ENCODE measurements around the gene APBA1. TPM values are rescaled to one million over a fixed set of nuclear protein-coding genes. Genes with fewer than 3 reads are reported as not detected.

The APBA1 gene
- total RNA-seq, 1 donor from 2014 or later = 8.7 TPM

DNA sequence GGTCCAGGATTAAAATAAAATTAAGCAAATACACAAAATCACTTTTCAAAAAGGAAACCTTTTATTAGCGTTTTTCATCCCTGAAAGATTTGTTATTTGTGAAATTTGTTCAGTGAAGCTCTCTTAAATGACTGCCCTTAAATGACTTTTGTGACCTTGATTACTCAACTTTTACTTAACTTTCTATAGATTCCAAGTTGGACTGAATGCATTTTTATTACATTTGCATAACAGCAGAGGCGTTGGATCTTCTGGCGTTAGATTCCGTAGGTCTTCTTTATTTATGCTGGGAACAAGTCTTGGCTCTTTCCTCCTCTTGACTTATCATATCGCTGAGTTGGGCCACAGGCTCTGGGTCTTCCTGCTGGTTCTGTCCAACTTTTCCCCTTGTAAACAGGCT, 78.4 kb downstream of the APBA1 start:
- H3K27ac ChIP-seq = no peak overlapping the region
- TF ChIP-seq, protein P1, sequence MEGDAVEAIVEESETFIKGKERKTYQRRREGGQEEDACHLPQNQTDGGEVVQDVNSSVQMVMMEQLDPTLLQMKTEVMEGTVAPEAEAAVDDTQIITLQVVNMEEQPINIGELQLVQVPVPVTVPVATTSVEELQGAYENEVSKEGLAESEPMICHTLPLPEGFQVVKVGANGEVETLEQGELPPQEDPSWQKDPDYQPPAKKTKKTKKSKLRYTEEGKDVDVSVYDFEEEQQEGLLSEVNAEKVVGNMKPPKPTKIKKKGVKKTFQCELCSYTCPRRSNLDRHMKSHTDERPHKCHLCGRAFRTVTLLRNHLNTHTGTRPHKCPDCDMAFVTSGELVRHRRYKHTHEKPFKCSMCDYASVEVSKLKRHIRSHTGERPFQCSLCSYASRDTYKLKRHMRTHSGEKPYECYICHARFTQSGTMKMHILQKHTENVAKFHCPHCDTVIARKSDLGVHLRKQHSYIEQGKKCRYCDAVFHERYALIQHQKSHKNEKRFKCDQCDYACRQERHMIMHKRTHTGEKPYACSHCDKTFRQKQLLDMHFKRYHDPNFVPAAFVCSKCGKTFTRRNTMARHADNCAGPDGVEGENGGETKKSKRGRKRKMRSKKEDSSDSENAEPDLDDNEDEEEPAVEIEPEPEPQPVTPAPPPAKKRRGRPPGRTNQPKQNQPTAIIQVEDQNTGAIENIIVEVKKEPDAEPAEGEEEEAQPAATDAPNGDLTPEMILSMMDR (IDR thresholded peaks at IDR 0.05) = no peak
- no peaks in the 10 kb centered on the region for H3K36me3 ChIP-seq
- no peak for DNase-seq (ENCODE audit: low spot score in 2 of 2)
- intact Hi-C loops (cut with DNase I) = no loop called here
- no peaks in the 10 kb centered on the region for H3K27me3 ChIP-seq
- H3K9me3 ChIP-seq = no peaks in the 10 kb centered on the region
- no peak overlapping the region for H3K4me3 ChIP-seq
- H3K4me1 ChIP-seq = peaks cover 0 to 5% of the 10 kb centered on the region in 2 donors

DNA sequence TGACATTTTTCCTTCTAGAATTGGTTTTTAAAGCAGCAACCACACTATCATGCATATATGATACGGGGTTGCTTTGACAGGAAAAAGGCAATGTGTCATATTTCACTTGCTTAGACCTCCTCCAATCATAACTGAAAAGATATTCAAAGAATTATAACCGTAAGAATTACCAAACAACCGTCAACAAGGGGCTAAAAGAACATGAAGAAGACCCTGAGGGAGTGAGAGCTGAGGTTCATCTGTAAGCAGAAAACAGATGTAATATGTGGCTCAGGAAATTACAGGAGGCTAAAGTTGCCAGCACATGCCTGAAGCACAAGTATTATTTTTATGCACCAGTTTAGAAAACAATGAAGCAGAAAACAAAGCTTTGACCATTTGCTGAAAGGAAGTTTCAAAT, 78.9 kb downstream of the APBA1 start:
- no peaks in the 10 kb centered on the region for H3K9me3 ChIP-seq

DNA sequence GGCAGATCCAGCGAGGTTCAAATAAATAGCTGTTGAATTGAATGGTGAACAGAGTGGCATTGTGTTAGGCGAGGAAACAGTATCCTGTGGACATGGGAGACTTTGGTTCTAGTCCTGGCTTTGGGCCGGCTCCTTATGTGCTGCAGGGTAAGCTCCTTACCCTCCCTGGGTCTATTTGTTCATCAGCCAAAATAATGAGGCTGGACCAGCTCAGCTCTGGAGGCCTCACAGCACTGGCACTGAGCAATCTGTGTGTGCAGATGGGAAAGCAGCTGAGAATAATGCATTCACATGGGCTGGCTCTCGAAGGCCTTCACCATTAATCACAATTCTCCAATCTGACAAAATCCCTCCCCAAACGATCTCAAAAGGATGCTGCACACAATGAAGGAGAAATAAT, 81.9 kb downstream of the APBA1 start:
- no peaks in the 10 kb centered on the region for H3K9me3 ChIP-seq
- peaks cover 0 to 5% of the 10 kb centered on the region in 2 donors for H3K4me1 ChIP-seq
- no peak for DNase-seq (ENCODE audit: low spot score in 2 of 2)
- intact Hi-C loops (cut with DNase I) = no loop called here
- no peaks in the 10 kb centered on the region for H3K36me3 ChIP-seq
- no peaks in the 10 kb centered on the region for H3K27me3 ChIP-seq
- TF ChIP-seq, protein P1 (IDR thresholded peaks at IDR 0.05) = no peak
- H3K4me3 ChIP-seq = no peak overlapping the region
- H3K27ac ChIP-seq = no peak overlapping the region

More for the DNA sequence above, 78.9 kb downstream of the APBA1 start:
- H3K36me3 ChIP-seq = no peaks in the 10 kb centered on the region
- H3K27me3 ChIP-seq = no peaks in the 10 kb centered on the region
- intact Hi-C loops (cut with DNase I) = no loop called here
- no peak for DNase-seq (ENCODE audit: low spot score in 2 of 2)
- no peak overlapping the region for H3K4me3 ChIP-seq
- peaks cover 0 to 5% of the 10 kb centered on the region in 2 donors for H3K4me1 ChIP-seq
- H3K27ac ChIP-seq = no peak overlapping the region
- TF ChIP-seq, protein P1 (IDR thresholded peaks at IDR 0.05) = no peak

DNA sequence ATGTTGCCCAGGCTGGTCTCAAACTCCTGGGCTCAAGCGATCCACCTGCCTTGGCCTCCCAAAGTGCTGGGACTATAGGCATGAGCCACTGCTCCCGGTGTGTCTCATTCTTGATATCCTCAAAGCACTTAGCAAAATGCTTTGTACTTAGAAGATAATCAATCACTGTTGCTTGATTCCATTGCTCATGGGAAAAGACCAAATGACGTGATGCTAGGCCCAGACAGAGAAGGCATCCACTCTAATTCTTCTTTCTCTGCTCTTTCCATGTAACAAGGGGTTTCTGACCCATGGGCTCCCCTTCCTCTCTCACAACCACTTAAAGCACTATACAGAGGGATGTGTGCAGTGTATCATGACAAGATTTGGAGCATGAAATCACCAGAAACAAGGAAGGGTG, 83.0 kb downstream of the APBA1 start:
- TF ChIP-seq, protein P1 (IDR thresholded peaks at IDR 0.05) = no peak
- Histone ChIP-seq H3K27ac (no peak overlapping the region), H3K27me3 (no peaks in the 10 kb centered on the region), H3K4me1 (peaks cover 0 to 5% of the 10 kb centered on the region in 2 donors), H3K9me3 (no peaks in the 10 kb centered on the region), H3K36me3 (no peaks in the 10 kb centered on the region), H3K4me3 (no peak overlapping the region)
- intact Hi-C loops (cut with DNase I) = no loop called here
- no peak for DNase-seq (ENCODE audit: low spot score in 2 of 2)

DNA sequence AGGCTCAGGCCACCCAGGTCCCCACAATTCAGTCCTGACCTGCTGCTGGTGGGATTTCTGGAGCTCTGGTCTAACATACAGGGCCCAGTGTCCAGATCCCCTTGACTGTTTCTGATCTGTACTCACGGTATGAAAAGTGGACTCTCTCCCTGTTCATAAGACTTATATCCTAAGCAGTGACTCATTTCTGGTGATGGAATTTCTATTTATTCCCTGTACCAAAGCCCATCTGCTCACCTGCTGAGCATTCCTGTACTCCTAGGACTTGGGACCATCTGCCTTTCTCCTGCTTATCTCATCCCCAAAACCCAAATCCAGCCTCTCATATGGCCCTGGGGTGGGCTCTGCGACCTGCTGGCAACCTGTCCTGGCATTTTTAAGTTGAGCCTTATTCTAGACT, 86.6 kb downstream of the APBA1 start:
- no peak for DNase-seq (ENCODE audit: low spot score in 2 of 2)

More for the DNA sequence above, 86.6 kb downstream of the APBA1 start:
- no peak overlapping the region for H3K27ac ChIP-seq
- no peaks in the 10 kb centered on the region for H3K9me3 ChIP-seq
- H3K27me3 ChIP-seq = no peaks in the 10 kb centered on the region
- no peaks in the 10 kb centered on the region for H3K4me1 ChIP-seq
- TF ChIP-seq, protein P1 (IDR thresholded peaks at IDR 0.05) = no peak
- no peaks in the 10 kb centered on the region for H3K36me3 ChIP-seq
- intact Hi-C loops (cut with DNase I) = no loop called here
- no peak overlapping the region for H3K4me3 ChIP-seq

All from ascending aorta (tissue), 2 donors.